NCI-H226 (cell line): ENCODE results near the gene ARHGEF39.

Source experiments
- DNase-seq: peaks from one replicate; pipeline ENCODE4 v3.0.0-alpha.2; 2015

ARHGEF39 gene

GRCh38 chr9:35690614-35691333, 25.8 kb upstream of the ARHGEF39 start:
- peak; percentile 30 for DNase-seq

DNA sequence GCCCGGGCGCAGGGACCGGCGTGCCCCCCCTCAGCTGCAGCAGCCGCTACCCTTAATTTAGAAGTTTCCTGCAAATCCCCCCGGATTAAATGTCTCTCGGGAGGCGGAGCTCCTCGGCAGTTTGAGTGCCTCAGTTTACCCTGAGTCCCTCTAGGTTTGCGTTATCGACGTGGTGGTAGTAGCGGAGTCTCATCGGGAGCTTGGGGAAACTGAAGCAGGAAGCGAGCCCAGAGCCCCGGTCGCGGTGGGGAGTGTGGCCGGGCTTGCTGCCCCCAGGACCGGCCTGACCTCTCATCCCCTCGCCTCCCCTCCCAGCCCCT, 25.3 kb upstream of the ARHGEF39 start:
- no peak for DNase-seq

GRCh38 chr9:35689542-35690293, 24.7 kb upstream of the ARHGEF39 start, which contains the start of gene TPM2:
Gene TPM2 (minus strand): TSS chr9:35689925. CDS start chr9:35689817, 108 bp downstream.
- DNase-seq = peak; percentile 58

- DNase-seq = peak; percentile 36
These were observed 23.9 kb upstream of the ARHGEF39 start for GRCh38 chr9:35688558-35689541.

- DNase-seq = no peak
These were observed 23.1 kb upstream of the ARHGEF39 start for GRCh38 chr9:35687972-35688557.

DNA sequence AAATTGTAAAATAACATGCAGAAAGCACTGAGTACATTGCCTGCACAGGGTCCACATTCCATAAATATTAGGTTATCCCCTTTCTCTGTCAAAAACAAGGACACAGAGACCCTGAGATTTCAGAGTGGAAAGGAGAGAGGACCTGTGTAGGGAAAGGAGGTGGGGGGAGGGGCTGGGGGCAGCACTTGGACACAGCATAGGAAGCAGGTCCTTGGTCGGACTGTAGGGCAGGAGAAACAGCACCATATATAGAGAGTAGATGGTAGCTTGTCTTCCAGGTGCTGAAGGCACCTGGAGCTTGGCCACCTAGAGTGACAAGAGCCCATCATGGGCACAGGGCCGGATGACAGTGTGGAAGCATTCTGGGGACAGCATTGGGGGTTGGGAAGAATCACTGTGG, 22.3 kb upstream of the ARHGEF39 start:
- DNase-seq = no peak

- no peak for DNase-seq
These were observed 21.5 kb upstream of the ARHGEF39 start for GRCh38 chr9:35686222-35687203.

DNA sequence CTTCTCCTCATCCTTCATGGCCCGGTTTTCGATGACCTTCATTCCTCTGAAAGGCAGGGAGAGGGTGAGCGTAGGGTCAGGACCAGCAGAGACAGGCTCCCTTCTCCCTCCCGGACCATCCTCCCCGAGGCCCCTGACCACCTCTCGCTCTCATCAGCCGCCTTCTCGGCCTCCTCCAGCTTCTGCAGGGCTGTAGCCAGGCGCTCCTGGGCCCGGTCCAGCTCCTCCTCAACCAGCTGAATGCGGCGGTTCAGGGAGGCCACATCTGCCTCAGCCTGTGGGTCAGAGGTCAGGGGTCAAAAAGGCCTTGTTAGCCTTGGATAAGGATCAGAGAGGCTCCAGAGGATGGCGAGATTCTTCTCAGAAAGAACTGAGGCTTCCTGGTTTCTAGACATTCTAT, 20.5 kb upstream of the ARHGEF39 start:
- DNase-seq = no peak

DNA sequence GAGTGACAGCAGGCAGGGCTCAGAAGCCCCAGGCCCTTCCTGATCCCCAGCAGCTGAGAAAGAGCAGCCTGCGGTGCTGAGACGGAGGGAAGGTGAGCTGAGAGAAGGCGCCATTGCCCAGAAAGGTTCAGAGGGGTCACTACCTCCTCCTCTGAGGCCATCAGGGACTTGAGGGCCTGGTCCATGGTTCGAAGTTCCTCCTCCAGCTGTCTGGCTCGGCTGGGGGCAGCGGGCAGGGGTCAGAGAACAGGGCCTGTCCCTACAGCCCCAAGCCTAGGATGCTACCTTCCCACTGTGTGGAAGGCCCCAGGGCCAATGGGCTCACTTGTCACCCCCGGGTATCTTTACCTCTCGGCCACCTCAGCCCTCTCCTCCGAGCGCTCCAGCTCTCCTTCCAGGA, 19.9 kb upstream of the ARHGEF39 start:
- DNase-seq = no peak

GRCh38 chr9:35683323-35683722, 18.3 kb upstream of the ARHGEF39 start:
- DNase-seq = no peak

DNA sequence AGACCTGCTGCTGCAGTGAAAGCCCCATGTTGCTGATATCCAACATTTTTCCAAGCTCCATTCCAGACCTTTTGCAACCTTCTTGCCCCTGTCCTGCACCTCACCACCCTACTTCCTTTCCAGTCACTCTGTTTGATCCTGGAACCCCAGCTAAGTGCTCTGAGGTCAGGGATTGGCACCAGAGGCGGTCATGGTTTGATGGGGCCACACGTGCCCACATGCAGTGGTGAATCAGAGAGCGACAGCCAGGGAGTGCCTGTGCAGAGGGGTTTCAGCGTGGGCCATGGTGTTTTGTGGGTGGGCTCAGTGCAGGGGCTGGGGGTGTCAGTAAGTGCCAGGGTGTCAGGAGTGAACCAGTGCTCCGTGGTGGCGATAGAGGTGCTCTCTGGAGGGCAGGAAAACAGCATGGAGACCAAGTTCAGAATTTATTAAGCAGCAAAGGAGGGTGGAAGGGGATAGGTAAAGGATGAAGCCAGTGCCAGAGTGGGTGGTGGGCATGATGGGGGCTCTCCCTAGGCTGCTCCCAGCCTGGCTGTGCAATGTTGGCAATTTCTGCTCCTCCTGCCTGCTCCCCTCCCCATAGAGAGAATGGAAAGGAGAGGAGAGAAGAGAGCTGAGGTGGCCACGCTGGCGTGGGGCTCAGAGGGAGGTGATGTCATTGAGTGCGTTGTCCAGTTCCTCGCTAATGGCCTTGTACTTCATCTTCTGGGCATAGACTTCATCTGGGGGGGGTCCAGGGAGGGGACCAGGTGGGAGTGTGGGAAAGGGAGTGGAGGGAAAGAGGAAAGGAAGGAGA, 17.7 kb upstream of the ARHGEF39 start:
- no peak for DNase-seq

DNA sequence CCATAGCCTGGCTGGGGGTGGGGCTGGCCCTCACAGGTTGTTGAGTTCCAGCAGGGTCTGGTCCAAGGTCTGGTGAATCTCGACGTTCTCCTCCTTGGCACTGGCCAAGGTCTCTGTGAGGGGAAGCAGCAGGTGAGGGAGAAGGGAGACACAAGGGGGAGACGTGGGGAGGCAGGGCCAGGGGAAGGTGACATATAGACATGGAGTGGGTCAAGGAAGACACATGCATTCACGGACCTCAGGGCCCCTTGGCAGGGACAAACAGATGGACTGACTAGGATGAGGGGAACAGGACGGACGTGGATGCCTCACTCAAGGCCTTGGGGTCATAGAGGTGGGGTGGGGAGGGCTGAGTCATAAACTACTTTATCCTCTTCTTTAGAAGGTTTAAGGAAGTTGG, 17.1 kb upstream of the ARHGEF39 start:
- DNase-seq = no peak

- DNase-seq = no peak
These were observed 16.5 kb upstream of the ARHGEF39 start for GRCh38 chr9:35681341-35682002.

- DNase-seq = no peak
These were observed 15.5 kb upstream of the ARHGEF39 start for GRCh38 chr9:35680331-35681105.

DNA sequence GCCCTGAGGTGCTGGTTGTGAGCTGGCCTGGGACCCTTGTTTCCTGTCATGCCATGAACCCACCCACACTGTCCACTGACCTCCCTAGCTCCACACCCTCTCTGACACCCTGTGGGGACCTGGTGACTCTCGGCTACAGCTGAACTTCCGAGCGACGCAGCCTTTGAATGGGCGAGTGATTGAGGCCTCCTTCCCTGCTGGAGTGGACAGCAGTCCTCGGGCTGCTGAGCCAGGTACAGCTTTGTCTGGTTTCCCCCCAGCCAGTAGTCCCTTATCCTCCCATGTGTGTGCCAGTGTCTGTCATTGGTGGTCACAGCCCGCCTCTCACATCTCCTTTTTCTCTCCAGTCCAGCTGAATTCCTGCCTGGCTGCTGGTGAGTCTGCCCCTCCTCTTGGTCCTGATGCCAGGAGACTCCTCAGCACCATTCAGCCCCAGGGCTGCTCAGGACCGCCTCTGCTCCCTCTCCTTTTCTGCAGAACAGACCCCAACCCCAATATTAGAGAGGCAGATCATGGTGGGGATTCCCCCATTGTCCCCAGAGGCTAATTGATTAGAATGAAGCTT, 14.9 kb upstream of the ARHGEF39 start:
- DNase-seq = no peak

DNA sequence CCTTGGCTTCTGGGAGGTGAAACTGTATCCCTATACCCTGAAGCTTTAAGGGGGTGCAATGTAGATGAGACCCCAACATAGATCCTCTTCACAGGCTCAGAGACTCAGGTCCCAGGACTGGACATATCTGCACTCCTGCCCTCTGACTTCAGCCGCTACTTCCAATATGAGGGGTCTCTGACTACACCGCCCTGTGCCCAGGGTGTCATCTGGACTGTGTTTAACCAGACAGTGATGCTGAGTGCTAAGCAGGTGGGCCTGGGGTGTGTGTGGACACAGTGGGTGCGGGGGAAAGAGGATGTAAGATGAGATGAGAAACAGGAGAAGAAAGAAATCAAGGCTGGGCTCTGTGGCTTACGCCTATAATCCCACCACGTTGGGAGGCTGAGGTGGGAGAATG, 14.1 kb upstream of the ARHGEF39 start:
- no peak for DNase-seq

DNA sequence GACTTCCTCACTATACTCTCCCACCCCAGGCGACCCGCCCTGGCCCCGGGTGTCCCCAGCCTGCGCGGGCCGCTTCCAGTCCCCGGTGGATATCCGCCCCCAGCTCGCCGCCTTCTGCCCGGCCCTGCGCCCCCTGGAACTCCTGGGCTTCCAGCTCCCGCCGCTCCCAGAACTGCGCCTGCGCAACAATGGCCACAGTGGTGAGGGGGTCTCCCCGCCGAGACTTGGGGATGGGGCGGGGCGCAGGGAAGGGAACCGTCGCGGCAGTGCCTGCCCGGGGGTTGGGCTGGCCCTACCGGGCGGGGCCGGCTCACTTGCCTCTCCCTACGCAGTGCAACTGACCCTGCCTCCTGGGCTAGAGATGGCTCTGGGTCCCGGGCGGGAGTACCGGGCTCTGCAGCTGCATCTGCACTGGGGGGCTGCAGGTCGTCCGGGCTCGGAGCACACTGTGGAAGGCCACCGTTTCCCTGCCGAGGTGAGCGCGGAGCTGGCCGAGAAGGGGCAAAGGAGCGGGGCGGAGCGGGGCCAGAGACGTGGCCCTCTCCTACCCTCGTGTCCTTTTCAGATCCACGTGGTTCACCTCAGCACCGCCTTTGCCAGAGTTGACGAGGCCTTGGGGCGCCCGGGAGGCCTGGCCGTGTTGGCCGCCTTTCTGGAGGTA, 10.9 kb upstream of the ARHGEF39 start:
- DNase-seq = no peak

DNA sequence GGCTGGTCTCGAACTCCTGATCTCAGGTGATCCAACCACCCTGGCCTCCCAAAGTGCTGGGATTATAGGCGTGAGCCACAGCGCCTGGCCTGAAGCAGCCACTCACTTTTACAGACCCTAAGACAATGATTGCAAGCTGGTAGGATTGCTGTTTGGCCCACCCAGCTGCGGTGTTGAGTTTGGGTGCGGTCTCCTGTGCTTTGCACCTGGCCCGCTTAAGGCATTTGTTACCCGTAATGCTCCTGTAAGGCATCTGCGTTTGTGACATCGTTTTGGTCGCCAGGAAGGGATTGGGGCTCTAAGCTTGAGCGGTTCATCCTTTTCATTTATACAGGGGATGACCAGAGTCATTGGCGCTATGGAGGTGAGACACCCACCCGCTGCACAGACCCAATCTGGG, 10.2 kb upstream of the ARHGEF39 start:
- DNase-seq = no peak

DNA sequence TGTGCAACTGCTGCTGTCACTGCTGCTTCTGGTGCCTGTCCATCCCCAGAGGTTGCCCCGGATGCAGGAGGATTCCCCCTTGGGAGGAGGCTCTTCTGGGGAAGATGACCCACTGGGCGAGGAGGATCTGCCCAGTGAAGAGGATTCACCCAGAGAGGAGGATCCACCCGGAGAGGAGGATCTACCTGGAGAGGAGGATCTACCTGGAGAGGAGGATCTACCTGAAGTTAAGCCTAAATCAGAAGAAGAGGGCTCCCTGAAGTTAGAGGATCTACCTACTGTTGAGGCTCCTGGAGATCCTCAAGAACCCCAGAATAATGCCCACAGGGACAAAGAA, 9.0 kb upstream of the ARHGEF39 start:
- DNase-seq = no peak
